ENCODE results near the gene WDR86.

- TF ChIP-seq CTCF (IDR thresholded peaks at IDR 0.05) (no peak), POLR2A (IDR thresholded peaks at IDR 0.05) (no peak), POLR2AphosphoS5 (IDR thresholded peaks at IDR 0.05) (no peak), EP300 (IDR thresholded peaks at IDR 0.05) (no peak)
These were observed 48.5 kb downstream of the WDR86 start for GRCh38 chr7:151361193-151361959.

Data from upper lobe of left lung (tissue), 4 donors.